ENCODE data around the gene ZNF408. TPM values are rescaled to one million over a fixed set of nuclear protein-coding genes. Genes with fewer than 3 reads are reported as not detected.
"Not testable (repeated sequence)": the region's sequence is repeated elsewhere in the genome, so short reads cannot be mapped to it uniquely, and the experiment has no call there.

The ZNF408 gene
- total RNA-seq, 1 experiment from 2014 or later = 15.2 TPM

DNA sequence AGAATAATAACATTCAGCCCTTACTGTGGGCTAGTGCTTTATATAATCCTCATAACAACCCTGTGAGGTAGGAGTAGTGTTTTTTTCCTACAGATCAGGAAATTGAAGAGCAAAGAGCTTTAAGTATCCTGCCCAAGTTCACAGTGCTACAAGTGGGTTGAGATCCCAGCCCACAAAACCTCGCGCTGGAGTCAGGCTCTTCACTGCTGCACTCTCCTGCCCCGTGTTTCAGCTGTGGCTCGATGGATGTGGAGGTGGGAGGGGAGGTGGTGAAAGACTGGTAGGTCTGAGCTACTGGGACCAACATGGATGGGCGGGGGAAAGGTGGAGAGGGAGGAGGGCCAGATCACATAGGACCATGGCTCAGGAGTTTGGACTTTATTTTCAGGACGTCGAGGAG lies 6.1 kb downstream of the ZNF408 start:
- DNase-seq (ENCODE audit: low spot score) (no peak), ATAC-seq (no peak)
- no peaks in the 10 kb centered on the region for H3K27me3 Mint-ChIP-seq (ENCODE audit: low read depth)
- H3K36me3 Mint-ChIP-seq = peaks cover 27% of the 10 kb centered on the region
- H3K27ac Mint-ChIP-seq = 0 out of 2 replicates have a peak overlapping the region, but pooled peaks have one; percentile 29
- TF ChIP-seq OVOL2 (CRISPR knock-in tag; IDR thresholded peaks at IDR 0.05; ENCODE audit: borderline replicate concordance) = no peak
- TF ChIP-seq, protein P1, sequence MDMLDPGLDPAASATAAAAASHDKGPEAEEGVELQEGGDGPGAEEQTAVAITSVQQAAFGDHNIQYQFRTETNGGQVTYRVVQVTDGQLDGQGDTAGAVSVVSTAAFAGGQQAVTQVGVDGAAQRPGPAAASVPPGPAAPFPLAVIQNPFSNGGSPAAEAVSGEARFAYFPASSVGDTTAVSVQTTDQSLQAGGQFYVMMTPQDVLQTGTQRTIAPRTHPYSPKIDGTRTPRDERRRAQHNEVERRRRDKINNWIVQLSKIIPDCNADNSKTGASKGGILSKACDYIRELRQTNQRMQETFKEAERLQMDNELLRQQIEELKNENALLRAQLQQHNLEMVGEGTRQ (CRISPR knock-in tag; IDR thresholded peaks at IDR 0.05) = no peak
- TF ChIP-seq MXD4 (CRISPR knock-in tag; IDR thresholded peaks at IDR 0.05; ENCODE audit: borderline replicate concordance) = no peak
- TF ChIP-seq, protein P2, sequence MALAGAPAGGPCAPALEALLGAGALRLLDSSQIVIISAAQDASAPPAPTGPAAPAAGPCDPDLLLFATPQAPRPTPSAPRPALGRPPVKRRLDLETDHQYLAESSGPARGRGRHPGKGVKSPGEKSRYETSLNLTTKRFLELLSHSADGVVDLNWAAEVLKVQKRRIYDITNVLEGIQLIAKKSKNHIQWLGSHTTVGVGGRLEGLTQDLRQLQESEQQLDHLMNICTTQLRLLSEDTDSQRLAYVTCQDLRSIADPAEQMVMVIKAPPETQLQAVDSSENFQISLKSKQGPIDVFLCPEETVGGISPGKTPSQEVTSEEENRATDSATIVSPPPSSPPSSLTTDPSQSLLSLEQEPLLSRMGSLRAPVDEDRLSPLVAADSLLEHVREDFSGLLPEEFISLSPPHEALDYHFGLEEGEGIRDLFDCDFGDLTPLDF (CRISPR knock-in tag; IDR thresholded peaks at IDR 0.05) = no peak
- TF ChIP-seq, protein P3, sequence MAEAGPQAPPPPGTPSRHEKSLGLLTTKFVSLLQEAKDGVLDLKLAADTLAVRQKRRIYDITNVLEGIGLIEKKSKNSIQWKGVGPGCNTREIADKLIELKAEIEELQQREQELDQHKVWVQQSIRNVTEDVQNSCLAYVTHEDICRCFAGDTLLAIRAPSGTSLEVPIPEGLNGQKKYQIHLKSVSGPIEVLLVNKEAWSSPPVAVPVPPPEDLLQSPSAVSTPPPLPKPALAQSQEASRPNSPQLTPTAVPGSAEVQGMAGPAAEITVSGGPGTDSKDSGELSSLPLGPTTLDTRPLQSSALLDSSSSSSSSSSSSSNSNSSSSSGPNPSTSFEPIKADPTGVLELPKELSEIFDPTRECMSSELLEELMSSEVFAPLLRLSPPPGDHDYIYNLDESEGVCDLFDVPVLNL (CRISPR knock-in tag; IDR thresholded peaks at IDR 0.05; ENCODE audit: borderline replicate concordance, low read depth) = no peak
- TF ChIP-seq, protein P4, sequence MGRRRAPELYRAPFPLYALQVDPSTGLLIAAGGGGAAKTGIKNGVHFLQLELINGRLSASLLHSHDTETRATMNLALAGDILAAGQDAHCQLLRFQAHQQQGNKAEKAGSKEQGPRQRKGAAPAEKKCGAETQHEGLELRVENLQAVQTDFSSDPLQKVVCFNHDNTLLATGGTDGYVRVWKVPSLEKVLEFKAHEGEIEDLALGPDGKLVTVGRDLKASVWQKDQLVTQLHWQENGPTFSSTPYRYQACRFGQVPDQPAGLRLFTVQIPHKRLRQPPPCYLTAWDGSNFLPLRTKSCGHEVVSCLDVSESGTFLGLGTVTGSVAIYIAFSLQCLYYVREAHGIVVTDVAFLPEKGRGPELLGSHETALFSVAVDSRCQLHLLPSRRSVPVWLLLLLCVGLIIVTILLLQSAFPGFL (CRISPR knock-in tag; IDR thresholded peaks at IDR 0.05; ENCODE audit: borderline replicate concordance) = no peak
- no peaks in the 10 kb centered on the region for H3K9me3 Mint-ChIP-seq
- CTCF ChIA-PET = interaction anchor here (0.6 kb wide), 1 partner anchor 41 kb away, joined by 4 read pairs; no protein-coding TSS in a partner anchor
- no peaks in the 10 kb centered on the region for H3K4me1 Mint-ChIP-seq
- POLR2A ChIA-PET = no interaction called here
- no peak overlapping the region for H3K4me3 Mint-ChIP-seq

DNA sequence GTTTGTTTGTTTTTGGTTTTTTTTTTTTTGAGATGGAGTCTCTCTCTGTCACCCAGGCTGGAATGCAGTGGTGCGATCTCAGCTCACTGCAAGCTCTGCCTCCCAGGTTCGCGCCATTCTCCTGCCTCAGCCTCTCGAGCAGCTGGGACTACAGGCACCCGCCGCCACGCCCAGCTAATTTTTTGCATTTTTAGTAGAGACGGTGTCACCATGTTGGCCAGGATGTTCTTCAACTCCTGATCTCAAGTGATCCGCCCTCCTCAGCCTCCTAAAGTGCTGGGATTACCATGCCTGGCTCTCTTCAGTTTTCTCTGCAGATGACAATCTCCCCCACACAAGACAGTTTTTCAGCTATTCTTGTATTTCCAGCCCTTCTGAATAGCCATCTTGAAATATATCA lies 8.5 kb downstream of the ZNF408 start:
- POLR2A ChIA-PET; H3K4me3 Mint-ChIP-seq; DNase-seq (ENCODE audit: low spot score); H3K27me3 Mint-ChIP-seq (ENCODE audit: low read depth); ATAC-seq; CTCF ChIA-PET; H3K4me1 Mint-ChIP-seq; H3K36me3 Mint-ChIP-seq; H3K9me3 Mint-ChIP-seq; H3K27ac Mint-ChIP-seq: not testable (repeated sequence)

DNA sequence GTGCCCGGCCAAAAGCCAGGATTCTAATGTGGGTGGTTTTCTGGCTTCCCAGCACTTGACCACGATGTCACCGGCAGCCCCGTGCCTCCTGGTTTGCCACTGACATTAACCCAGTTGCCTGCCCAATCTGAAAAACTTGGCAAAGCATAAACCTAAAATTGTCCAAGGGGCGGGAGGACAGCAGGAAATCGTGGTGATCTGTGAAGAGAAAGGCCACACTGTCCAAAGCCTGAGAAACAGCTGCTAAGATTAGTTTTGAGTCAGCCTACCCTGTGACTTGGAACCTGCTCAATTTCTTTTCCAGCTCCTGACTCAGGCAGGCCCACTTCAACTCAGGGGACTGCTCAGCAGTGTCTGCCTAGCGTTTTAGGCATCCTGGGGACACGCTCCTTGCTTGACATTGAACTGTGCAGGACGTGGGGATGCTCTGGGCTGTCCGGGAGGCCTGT lies 10.0 kb downstream of the ZNF408 start:
- CTCF ChIA-PET = interaction anchor here (0.8 to 1.6 kb wide), 2 partner anchors 221 to 644 kb away, joined by 4 read pairs; no protein-coding TSS in a partner anchor
- ATAC-seq (no peak), DNase-seq (ENCODE audit: low spot score) (no peak)
- Mint-ChIP-seq H3K36me3 (peaks cover 2% of the 10 kb centered on the region; the same call in 1 of the 2 replicates), H3K4me1 (no peaks in the 10 kb centered on the region), H3K4me3 (no peak overlapping the region), H3K27ac (no peak overlapping the region), H3K27me3 (ENCODE audit: low read depth) (no peaks in the 10 kb centered on the region), H3K9me3 (no peaks in the 10 kb centered on the region)
- TF ChIP-seq, protein P5, sequence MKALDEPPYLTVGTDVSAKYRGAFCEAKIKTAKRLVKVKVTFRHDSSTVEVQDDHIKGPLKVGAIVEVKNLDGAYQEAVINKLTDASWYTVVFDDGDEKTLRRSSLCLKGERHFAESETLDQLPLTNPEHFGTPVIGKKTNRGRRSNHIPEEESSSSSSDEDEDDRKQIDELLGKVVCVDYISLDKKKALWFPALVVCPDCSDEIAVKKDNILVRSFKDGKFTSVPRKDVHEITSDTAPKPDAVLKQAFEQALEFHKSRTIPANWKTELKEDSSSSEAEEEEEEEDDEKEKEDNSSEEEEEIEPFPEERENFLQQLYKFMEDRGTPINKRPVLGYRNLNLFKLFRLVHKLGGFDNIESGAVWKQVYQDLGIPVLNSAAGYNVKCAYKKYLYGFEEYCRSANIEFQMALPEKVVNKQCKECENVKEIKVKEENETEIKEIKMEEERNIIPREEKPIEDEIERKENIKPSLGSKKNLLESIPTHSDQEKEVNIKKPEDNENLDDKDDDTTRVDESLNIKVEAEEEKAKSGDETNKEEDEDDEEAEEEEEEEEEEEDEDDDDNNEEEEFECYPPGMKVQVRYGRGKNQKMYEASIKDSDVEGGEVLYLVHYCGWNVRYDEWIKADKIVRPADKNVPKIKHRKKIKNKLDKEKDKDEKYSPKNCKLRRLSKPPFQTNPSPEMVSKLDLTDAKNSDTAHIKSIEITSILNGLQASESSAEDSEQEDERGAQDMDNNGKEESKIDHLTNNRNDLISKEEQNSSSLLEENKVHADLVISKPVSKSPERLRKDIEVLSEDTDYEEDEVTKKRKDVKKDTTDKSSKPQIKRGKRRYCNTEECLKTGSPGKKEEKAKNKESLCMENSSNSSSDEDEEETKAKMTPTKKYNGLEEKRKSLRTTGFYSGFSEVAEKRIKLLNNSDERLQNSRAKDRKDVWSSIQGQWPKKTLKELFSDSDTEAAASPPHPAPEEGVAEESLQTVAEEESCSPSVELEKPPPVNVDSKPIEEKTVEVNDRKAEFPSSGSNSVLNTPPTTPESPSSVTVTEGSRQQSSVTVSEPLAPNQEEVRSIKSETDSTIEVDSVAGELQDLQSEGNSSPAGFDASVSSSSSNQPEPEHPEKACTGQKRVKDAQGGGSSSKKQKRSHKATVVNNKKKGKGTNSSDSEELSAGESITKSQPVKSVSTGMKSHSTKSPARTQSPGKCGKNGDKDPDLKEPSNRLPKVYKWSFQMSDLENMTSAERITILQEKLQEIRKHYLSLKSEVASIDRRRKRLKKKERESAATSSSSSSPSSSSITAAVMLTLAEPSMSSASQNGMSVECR (CRISPR knock-in tag; IDR thresholded peaks at IDR 0.05; ENCODE audit: borderline replicate concordance) = no peak
- TF ChIP-seq, protein P6, sequence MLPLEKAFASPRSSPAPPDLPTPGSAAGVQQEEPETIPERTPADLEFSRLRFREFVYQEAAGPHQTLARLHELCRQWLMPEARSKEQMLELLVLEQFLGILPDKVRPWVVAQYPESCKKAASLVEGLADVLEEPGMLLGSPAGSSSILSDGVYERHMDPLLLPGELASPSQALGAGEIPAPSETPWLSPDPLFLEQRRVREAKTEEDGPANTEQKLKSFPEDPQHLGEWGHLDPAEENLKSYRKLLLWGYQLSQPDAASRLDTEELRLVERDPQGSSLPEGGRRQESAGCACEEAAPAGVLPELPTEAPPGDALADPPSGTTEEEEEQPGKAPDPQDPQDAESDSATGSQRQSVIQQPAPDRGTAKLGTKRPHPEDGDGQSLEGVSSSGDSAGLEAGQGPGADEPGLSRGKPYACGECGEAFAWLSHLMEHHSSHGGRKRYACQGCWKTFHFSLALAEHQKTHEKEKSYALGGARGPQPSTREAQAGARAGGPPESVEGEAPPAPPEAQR (CRISPR knock-in tag; IDR thresholded peaks at IDR 0.05) = no peak
- TF ChIP-seq ZNF317 (CRISPR knock-in tag; IDR thresholded peaks at IDR 0.05; ENCODE audit: borderline replicate concordance, low read depth) = no peak
- TF ChIP-seq ZNF219 (CRISPR knock-in tag; IDR thresholded peaks at IDR 0.05; ENCODE audit: borderline replicate concordance) = no peak
- no peak for TF ChIP-seq CREM (CRISPR knock-in tag; IDR thresholded peaks at IDR 0.05)
- no peak for TF ChIP-seq ETV6 (CRISPR knock-in tag; IDR thresholded peaks at IDR 0.05)
- no peak for TF ChIP-seq SMAD4 (CRISPR knock-in tag; IDR thresholded peaks at IDR 0.05)
- TF ChIP-seq, protein P7, sequence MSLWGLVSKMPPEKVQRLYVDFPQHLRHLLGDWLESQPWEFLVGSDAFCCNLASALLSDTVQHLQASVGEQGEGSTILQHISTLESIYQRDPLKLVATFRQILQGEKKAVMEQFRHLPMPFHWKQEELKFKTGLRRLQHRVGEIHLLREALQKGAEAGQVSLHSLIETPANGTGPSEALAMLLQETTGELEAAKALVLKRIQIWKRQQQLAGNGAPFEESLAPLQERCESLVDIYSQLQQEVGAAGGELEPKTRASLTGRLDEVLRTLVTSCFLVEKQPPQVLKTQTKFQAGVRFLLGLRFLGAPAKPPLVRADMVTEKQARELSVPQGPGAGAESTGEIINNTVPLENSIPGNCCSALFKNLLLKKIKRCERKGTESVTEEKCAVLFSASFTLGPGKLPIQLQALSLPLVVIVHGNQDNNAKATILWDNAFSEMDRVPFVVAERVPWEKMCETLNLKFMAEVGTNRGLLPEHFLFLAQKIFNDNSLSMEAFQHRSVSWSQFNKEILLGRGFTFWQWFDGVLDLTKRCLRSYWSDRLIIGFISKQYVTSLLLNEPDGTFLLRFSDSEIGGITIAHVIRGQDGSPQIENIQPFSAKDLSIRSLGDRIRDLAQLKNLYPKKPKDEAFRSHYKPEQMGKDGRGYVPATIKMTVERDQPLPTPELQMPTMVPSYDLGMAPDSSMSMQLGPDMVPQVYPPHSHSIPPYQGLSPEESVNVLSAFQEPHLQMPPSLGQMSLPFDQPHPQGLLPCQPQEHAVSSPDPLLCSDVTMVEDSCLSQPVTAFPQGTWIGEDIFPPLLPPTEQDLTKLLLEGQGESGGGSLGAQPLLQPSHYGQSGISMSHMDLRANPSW (CRISPR knock-in tag; conservative IDR thresholded peaks at IDR 0.05; ENCODE audit: low read depth) = no peak
- no peak for TF ChIP-seq ZNF671 (CRISPR knock-in tag; IDR thresholded peaks at IDR 0.05)
- TF ChIP-seq ESRRA (CRISPR knock-in tag; IDR thresholded peaks at IDR 0.05; ENCODE audit: borderline replicate concordance) = no peak
- no peak for TF ChIP-seq GRHL2 (CRISPR knock-in tag; IDR thresholded peaks at IDR 0.05; ENCODE audit: insufficient replicate concordance, severe bottlenecking)
- POLR2A ChIA-PET = no interaction called here
